HCT116 (cell line): ENCODE data around the gene MRAP2. TPM values are rescaled to one million over a fixed set of nuclear protein-coding genes. Genes with fewer than 3 reads are reported as not detected.

Experiments
- total RNA-seq: library from RNA; stranded (reverse); gene quantifications from one replicate; pipeline ENCODE4 v1.2.1, GENCODE V29; 2021; ENCODE audit not compliant: unreplicated experiment

The MRAP2 gene
- total RNA-seq, 1 experiment from 2014 or later, result 1.4 TPM

Other genes starting within 250 kb of the MRAP2 start
- gene RIPPLY2, start 180.4 kb upstream of the MRAP2 start, total RNA-seq, result not detected
- 24.0 TPM for gene CYB5R4, start 174.1 kb upstream of the MRAP2 start, total RNA-seq
- gene CEP162, start 193.9 kb downstream of the MRAP2 start, total RNA-seq, result 5.5 TPM